ENCODE results near the gene LIN7A.
"Not testable (repeated sequence)": the region's sequence is repeated elsewhere in the genome, so short reads cannot be mapped to it uniquely, and the experiment has no call there.

The LIN7A gene

GRCh38 chr12:80884651-80885050 lies 53.1 kb downstream of the LIN7A start:
- ATAC-seq (no peak), DNase-seq (no peak)
- Mint-ChIP-seq H3K27me3 (no peaks in the 10 kb centered on the region), H3K4me3 (no peak overlapping the region), H3K27ac (no peak overlapping the region), H3K9me3 (peaks cover 0 to 1% of the 10 kb centered on the region in 2 donors), H3K4me1 (no peaks in the 10 kb centered on the region)

GRCh38 chr12:80881106-80881505 lies 56.6 kb downstream of the LIN7A start:
- H3K4me3 Mint-ChIP-seq, result no peak overlapping the region
- ATAC-seq (no peak), DNase-seq (no peak)
- H3K9me3 Mint-ChIP-seq, result no peaks in the 10 kb centered on the region
- H3K27ac Mint-ChIP-seq, result no peak overlapping the region
- no peaks in the 10 kb centered on the region for H3K27me3 Mint-ChIP-seq
- no peaks in the 10 kb centered on the region for H3K4me1 Mint-ChIP-seq

- ATAC-seq, H3K27me3 Mint-ChIP-seq, DNase-seq, H3K9me3 Mint-ChIP-seq, H3K4me1 Mint-ChIP-seq, H3K27ac Mint-ChIP-seq, H3K4me3 Mint-ChIP-seq: not testable (repeated sequence)
Measured at GRCh38 chr12:80878452-80878851, 59.3 kb downstream of the LIN7A start.

GRCh38 chr12:80877721-80878265 lies 59.9 kb downstream of the LIN7A start:
- no peak for ATAC-seq
- no peaks in the 10 kb centered on the region for H3K27me3 Mint-ChIP-seq
- no peaks in the 10 kb centered on the region for H3K9me3 Mint-ChIP-seq
- H3K4me3 Mint-ChIP-seq, result no peak overlapping the region
- H3K27ac Mint-ChIP-seq, result no peak overlapping the region
- DNase-seq, result no peak
- no peaks in the 10 kb centered on the region for H3K4me1 Mint-ChIP-seq

GRCh38 chr12:80872053-80872452 lies 65.7 kb downstream of the LIN7A start:
- no peaks in the 10 kb centered on the region for H3K27me3 Mint-ChIP-seq
- H3K9me3 Mint-ChIP-seq, result no peaks in the 10 kb centered on the region
- ATAC-seq (no peak), DNase-seq (no peak)
- no peak overlapping the region for H3K4me3 Mint-ChIP-seq
- no peak overlapping the region for H3K27ac Mint-ChIP-seq
- H3K4me1 Mint-ChIP-seq, result no peaks in the 10 kb centered on the region

- no peaks in the 10 kb centered on the region for H3K4me1 Mint-ChIP-seq
- no peaks in the 10 kb centered on the region for H3K9me3 Mint-ChIP-seq
- H3K27me3 Mint-ChIP-seq, result no peaks in the 10 kb centered on the region
- DNase-seq, result no peak
- ATAC-seq, result no peak
- no peak overlapping the region for H3K27ac Mint-ChIP-seq
- H3K4me3 Mint-ChIP-seq, result no peak overlapping the region
Measured at GRCh38 chr12:80869264-80869663, 68.5 kb downstream of the LIN7A start.

- H3K9me3 Mint-ChIP-seq, result no peaks in the 10 kb centered on the region
- H3K4me3 Mint-ChIP-seq, result no peak overlapping the region
- no peaks in the 10 kb centered on the region for H3K27me3 Mint-ChIP-seq
- ATAC-seq (no peak), DNase-seq (no peak)
- H3K27ac Mint-ChIP-seq, result no peak overlapping the region
- no peaks in the 10 kb centered on the region for H3K4me1 Mint-ChIP-seq
Measured at GRCh38 chr12:80868576-80868975, 69.2 kb downstream of the LIN7A start.

GRCh38 chr12:80867941-80868340 lies 69.8 kb downstream of the LIN7A start:
- DNase-seq (no peak), ATAC-seq (no peak)
- no peaks in the 10 kb centered on the region for H3K4me1 Mint-ChIP-seq
- no peak overlapping the region for H3K4me3 Mint-ChIP-seq
- no peaks in the 10 kb centered on the region for H3K27me3 Mint-ChIP-seq
- H3K9me3 Mint-ChIP-seq, result no peaks in the 10 kb centered on the region
- no peak overlapping the region for H3K27ac Mint-ChIP-seq

- Mint-ChIP-seq H3K4me3 (no peak overlapping the region), H3K4me1 (no peaks in the 10 kb centered on the region), H3K27ac (no peak overlapping the region), H3K9me3 (no peaks in the 10 kb centered on the region), H3K27me3 (no peaks in the 10 kb centered on the region)
- ATAC-seq (no peak), DNase-seq (no peak)
Measured at GRCh38 chr12:80864046-80864735, 73.5 kb downstream of the LIN7A start.

GRCh38 chr12:80862531-80862930 lies 75.2 kb downstream of the LIN7A start:
- H3K9me3 Mint-ChIP-seq, result no peaks in the 10 kb centered on the region
- no peak overlapping the region for H3K27ac Mint-ChIP-seq
- no peaks in the 10 kb centered on the region for H3K4me1 Mint-ChIP-seq
- no peaks in the 10 kb centered on the region for H3K27me3 Mint-ChIP-seq
- H3K4me3 Mint-ChIP-seq, result no peak overlapping the region
- DNase-seq (no peak), ATAC-seq (no peak)

GRCh38 chr12:80861641-80862378 lies 75.9 kb downstream of the LIN7A start:
- DNase-seq (no peak), ATAC-seq (no peak)
- no peak overlapping the region for H3K27ac Mint-ChIP-seq
- H3K4me3 Mint-ChIP-seq, result no peak overlapping the region
- H3K9me3 Mint-ChIP-seq, result no peaks in the 10 kb centered on the region
- H3K4me1 Mint-ChIP-seq, result no peaks in the 10 kb centered on the region
- H3K27me3 Mint-ChIP-seq, result no peaks in the 10 kb centered on the region

GRCh38 chr12:80860928-80861327 lies 76.8 kb downstream of the LIN7A start:
- H3K27ac Mint-ChIP-seq, result no peak overlapping the region
- H3K27me3 Mint-ChIP-seq, result no peaks in the 10 kb centered on the region
- ATAC-seq, result no peak
- no peaks in the 10 kb centered on the region for H3K4me1 Mint-ChIP-seq
- DNase-seq, result no peak
- no peaks in the 10 kb centered on the region for H3K9me3 Mint-ChIP-seq
- H3K4me3 Mint-ChIP-seq, result no peak overlapping the region

- Mint-ChIP-seq H3K9me3 (no peaks in the 10 kb centered on the region), H3K4me1 (no peaks in the 10 kb centered on the region), H3K27me3 (no peaks in the 10 kb centered on the region), H3K27ac (no peak overlapping the region), H3K4me3 (no peak overlapping the region)
- ATAC-seq (no peak), DNase-seq (no peak)
Measured at GRCh38 chr12:80860206-80860605, 77.5 kb downstream of the LIN7A start.

- Mint-ChIP-seq H3K4me1 (no peaks in the 10 kb centered on the region), H3K27me3 (no peaks in the 10 kb centered on the region), H3K4me3 (no peak overlapping the region), H3K9me3 (no peaks in the 10 kb centered on the region), H3K27ac (no peak overlapping the region)
- DNase-seq, result no peak
- no peak for ATAC-seq
Measured at GRCh38 chr12:80858356-80858755, 79.4 kb downstream of the LIN7A start.

GRCh38 chr12:80857311-80857710 lies 80.4 kb downstream of the LIN7A start:
- no peak overlapping the region for H3K4me3 Mint-ChIP-seq
- ATAC-seq (no peak), DNase-seq (no peak)
- H3K9me3 Mint-ChIP-seq, result no peaks in the 10 kb centered on the region
- H3K27ac Mint-ChIP-seq, result no peak overlapping the region
- no peaks in the 10 kb centered on the region for H3K4me1 Mint-ChIP-seq
- H3K27me3 Mint-ChIP-seq, result no peaks in the 10 kb centered on the region

GRCh38 chr12:80849337-80849736 lies 88.4 kb downstream of the LIN7A start:
- H3K9me3 Mint-ChIP-seq, result no peaks in the 10 kb centered on the region
- no peaks in the 10 kb centered on the region for H3K4me1 Mint-ChIP-seq
- no peak for ATAC-seq
- no peaks in the 10 kb centered on the region for H3K27me3 Mint-ChIP-seq
- no peak overlapping the region for H3K27ac Mint-ChIP-seq
- no peak for DNase-seq
- H3K4me3 Mint-ChIP-seq, result no peak overlapping the region
